Activated naive CD8-positive, alpha-beta T cell treated with anti-CD3 and anti-CD28 coated beads, Interleukin-2, amount 50 U/mL, for 16 hours (primary cell): Measurements from ENCODE around the gene SMIM33.
"Not testable (repeated sequence)": the region's sequence is repeated elsewhere in the genome, so short reads cannot be mapped to it uniquely, and the experiment has no call there.

Experiments
- DNase-seq: peaks from one replicate; pipeline ENCODE4 v3.0.0-alpha.2; 2020; ENCODE audit warnings: low read depth, low spot score

The SMIM33 gene

DNA sequence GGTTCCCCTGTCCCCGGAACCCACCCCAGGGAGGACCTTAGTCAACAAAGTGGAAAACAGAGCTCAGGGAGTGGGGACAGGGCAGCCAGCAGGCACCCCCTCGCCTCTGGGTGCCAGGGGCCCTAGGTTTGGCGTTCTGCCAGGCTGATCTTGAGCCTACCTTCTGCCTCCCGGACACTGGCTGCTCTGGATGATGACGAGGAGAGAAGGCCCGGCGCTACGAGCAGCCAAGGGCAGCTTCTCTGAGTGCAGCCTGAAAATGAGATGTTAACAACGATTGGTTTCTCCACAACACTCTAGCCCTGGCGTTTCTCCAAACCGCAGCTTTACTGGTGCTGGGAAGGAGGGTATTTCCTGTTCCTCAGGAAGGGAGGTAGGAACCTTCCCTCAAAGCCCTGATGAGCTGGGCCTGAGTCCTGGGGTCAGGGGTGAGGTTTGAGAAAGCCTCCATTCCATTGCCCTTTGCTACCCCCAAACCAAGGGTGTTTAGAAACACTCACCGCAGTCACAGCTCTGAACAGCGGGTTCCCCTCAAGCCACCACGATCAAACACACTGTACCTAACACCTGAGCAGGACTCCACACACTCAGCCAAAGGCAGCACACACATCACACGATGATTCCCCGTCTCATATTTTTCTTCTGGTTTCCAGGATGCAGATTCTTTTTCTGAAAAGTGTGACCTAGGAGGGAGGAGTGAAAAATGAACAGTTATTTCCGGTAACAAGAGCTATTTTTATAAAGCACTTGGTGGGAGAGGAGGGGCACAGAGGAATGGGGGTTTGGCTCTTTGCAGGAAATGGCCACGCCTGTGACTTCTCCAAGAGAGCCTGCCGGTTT lies 11.5 kb downstream of the SMIM33 start, which contains the start of gene STING1:
Gene STING1, minus strand, starts transcription at position 709 of the 840 bp plus-strand sequence. CDS start 1,054 bp downstream, outside the sequence.
- no peak for DNase-seq

DNA sequence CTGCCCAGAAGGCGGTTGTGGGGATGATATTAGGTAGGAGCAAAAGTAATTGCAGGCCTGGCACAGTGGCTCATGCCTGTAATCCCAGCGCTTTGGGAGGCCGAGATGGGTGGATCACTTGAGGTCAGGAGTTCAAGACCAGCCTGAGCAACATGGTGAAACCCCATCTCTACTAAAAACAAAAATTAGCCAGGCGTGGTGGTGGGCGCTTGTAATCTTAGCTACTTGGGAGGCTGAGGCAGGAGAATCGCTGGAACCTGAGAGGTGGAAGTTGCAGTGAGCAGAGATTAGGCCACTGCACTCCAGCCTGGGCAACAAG lies 12.0 kb downstream of the SMIM33 start:
- not testable (repeated sequence) for DNase-seq

DNA sequence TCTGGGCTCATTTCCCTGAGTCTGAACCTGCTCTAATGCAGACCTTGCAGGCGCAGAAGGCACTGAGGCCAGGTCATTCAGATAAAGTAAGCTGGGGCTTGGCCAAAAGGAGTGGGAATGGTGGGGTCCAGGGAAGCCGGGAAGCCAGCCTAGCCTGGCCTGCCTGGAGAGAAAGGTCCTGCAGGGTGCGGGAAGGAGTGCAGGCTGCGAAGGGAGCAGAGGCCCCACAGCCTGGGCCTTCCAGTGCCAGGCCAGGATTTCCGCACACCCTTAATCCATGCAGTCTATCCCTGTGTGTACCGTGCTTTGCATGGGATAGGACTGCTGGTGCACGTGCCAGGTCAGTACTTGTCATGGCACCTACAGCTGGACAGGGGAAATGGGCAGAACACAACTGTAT lies 15.4 kb downstream of the SMIM33 start:
- DNase-seq = no peak

DNA sequence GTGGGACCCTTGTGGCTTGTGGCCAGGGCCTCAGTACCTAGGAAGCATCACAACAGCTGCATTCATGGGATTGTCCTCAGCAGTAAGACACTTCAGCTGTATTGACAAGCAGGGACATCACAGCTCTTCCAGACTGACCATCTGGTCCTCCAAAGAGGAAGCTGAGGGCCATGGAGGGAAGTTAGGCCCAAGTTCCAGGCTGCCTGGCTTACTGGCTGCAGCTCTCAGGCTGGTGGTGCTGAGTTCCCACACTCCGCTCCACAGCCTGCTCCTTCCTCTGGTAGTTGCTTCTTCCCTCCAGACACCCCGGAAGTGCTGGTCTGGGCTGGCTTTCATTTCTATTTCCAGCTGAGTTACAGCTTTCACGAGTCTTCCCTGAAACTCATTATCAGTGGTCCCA lies 17.5 kb downstream of the SMIM33 start:
- DNase-seq = no peak

DNA sequence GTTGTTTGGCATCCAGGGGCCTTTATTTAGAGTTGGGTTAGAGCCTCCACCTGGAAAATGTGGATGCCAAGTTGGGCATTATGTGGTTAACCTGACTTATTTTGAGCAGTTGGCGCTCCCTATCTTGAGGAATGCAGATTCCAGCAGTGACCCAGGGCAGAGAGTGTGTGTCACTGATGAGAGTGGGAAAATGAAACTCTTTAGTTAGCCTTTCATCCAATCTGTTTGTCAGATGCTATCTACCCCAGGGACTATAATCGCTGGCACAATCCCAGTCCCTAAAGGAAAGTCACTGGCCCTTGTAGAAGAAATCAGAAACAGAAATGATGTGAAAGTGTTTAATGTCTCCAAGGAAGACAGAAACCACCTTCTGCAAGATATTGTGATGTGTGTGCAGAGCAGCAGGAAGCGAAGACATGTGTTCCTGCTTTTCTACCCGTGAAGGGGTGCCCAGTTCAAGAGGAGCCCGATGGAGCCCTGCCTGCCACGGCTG lies 21.9 kb downstream of the SMIM33 start:
- DNase-seq = no peak

DNA sequence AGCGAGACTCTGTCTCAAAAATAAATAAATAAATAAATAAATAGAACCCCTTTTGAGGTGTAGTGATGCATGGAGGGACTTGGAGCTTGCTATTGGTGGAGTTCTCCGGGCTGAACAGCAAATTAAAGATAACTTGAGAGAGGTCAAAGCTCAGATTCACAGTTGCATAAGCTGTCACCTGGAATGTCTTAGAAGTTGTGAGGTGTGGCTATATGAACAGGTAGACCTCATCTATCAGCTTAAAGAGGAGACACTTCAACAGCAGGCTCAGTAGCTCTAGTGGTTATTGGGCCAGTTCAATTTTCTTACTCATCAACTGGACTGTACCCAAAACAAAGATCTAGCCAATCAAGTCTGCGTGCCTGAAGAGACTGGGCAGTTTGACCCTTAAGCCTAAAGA lies 23.5 kb downstream of the SMIM33 start:
- DNase-seq = no peak

DNA sequence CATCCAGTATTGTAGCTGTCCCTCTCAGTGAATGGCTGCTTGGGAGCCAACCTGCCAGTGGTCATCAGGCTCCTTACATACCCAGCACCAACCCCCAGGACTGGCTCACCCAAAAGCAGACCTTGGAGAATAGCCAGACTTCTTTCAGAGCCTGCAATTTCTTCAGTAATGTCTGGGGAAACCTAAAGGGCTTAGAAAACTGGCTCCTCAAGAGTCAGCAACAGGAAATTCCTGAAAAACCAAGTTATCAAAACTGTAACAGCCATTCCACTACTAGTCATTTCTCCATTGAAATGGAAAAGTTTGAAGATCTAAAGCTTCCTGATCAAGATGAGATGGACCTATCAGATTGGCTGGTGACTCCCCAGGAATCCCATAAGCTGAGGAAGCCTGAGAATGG lies 24.0 kb downstream of the SMIM33 start:
- DNase-seq = no peak

DNA sequence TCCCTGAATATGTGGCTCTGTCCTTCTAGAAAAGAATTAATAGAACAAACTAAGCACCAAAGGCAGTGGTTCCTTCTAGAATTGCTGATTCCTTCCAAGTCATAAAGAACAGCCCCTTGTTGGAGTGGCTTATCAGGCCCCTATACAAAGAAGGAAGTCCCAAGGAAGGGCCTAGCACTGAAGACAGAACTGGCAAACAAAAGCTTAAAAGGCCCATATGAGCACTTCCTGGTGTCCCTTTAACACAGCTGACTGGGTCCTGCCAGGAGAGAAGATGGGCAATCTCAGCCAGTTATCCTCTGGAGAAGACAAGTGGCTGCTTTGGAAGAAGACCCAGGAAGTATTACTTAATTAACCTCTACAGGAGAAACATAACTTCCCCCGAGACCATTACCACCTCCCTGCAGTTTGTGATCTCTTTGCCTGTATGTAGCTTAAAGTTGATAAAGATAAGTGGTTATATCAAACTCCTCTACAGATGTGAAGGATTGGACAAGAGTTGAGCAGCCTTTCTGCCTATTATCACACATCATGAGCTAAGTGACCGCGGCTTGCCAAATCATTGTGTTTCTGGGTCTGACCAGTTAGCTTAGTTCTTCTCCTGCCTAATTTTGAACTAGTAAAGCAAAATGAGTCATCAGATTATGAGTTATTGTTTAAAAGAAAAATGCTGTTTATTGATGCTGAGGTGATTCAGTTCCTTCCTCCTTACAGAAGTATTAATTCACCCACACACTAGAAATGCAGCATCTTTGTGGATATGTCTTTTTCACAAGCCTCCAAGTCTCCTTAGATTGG lies 25.0 kb downstream of the SMIM33 start:
- DNase-seq = no peak

DNA sequence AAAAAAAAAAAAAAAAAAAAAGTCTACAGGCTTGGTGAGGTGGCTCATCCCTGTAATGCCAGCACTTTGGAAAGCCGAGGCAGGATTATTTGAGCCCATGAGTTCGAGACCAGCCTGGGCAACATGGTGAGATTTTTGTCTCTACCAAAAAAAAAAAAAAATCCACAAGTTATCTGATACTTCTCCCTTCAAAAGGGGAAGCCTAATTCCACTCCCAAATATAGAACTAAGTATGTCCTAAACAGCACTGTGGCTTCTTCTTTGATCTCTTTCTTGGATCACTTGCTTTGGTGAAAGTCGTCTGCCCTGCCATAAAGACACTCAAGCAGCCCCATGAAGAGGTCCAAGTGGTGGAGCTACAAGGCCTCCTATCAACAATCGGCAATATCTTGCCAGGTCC lies 30.6 kb downstream of the SMIM33 start:
- no peak for DNase-seq

DNA sequence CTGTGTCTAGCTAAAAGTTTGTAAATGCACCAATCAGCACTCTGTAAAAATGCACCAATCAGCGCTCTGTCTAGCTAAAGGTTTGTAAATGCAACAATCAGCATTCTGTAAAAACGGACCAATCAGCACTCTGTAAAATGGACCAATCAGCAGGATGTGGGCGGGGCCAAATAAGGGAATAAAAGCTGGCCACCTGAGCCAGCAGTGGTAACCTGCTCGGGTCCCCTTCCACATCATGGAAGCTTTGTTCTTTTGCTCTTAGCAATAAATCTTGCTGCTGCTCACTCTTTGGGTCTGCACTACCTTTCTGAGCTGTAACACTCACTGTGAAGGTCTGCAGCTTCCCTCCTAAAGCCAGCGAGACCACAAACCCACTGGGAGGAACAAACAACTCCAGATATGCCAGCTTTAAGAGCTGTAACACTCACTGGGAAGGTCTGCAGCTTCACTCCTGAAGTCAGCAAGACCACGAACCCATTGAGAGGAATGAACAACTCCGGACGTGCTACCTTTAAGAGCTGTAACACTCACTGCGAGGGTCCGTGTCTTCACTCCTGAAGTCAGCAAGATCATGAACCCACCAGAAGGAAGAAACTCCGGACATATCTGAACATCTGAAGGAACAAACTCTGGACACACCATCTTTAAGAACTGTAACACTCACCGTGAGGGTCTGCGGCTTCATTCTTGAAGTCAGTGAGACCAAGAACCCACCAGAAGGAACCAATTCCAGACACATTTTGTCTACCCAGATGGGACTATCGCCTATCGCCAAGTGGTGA lies 32.4 kb downstream of the SMIM33 start:
- DNase-seq = not testable (repeated sequence)

DNA sequence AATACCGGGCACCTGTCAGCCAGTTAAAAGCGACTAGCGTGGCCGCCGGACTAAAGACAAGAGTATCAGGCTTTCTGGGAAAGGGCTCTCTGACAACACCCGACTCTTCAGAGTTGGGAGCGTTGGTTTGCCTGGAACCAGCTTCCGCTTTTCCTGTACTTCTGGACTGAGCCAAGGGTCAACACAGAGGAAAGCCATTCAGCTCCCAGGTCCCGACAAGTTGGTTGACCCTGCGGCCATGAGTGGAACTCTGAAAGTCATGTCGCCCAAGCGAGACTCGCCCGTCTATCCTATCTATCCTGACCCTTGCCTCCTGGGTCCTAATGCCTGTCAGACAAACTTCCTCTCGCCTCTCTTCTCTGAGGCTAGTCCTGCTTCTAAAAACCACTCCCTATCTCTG lies 33.1 kb downstream of the SMIM33 start:
- not testable (repeated sequence) for DNase-seq

DNA sequence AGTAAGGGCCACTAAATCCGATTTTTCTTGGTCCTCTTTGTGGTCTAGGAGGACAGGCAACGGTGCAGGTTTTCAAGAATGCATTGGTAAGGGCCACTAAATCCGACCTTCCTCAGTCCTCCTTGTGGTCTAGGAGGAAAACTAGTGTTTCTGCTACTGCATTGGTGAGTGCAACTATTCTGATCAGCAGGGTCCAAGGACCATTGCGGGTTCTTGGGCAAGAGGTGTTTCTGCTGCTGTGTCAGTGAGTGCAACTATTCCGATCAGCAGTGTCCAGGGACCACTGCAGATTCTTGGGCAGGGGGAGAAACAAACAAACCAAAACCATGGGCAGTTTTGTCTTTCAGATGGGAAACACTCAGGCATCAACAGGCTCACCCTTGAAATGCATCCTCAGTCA lies 33.9 kb downstream of the SMIM33 start:
- not testable (repeated sequence) for DNase-seq

DNA sequence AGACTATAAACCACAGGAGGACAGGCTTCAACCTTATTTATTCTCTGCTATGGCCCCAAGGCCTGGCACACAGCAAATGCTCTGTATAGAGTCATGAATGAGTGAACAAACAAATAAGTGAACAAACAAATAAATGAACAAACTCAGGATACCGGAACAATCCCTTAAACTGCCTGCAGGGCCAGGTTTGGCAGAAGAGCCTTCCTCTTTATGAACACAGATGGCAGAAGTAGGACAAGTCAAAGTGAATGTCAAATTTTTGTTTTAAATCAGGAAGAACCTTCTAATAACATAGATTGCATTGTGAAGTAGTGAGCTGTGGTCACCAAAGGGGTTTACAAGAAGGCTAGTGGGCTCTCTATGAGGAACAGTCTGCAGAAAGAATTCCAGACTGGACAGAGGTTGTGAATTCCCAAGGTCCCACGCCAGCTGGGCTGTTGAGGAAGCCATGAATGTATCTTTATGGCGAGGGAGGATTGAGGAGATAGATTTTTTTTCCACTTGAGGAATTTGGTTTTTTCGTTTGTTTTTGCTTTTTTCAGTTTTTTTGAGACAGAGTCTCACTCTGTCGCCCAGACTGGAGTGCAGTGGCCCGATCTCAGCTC lies 42.1 kb downstream of the SMIM33 start:
- no peak for DNase-seq

DNA sequence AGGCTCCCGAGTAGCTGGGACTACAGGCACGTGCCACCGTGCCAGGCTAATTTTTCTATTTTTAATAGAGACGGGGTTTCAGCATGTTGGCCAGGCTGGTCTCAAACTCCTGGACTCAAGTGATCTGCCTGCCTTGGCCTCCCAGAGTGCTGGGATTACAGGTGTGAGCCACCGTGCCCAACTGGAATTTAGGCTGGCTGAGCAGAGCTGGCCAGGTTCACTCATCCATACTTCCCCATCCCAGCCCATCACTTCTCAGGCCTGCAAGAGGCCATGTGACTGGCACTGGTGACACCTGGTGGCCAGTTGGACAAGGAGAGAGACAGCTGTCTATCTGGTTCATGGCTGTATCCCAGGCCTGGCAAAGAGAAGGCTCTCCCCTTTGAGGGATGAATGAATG lies 42.6 kb downstream of the SMIM33 start:
- DNase-seq = peak; percentile 58

DNA sequence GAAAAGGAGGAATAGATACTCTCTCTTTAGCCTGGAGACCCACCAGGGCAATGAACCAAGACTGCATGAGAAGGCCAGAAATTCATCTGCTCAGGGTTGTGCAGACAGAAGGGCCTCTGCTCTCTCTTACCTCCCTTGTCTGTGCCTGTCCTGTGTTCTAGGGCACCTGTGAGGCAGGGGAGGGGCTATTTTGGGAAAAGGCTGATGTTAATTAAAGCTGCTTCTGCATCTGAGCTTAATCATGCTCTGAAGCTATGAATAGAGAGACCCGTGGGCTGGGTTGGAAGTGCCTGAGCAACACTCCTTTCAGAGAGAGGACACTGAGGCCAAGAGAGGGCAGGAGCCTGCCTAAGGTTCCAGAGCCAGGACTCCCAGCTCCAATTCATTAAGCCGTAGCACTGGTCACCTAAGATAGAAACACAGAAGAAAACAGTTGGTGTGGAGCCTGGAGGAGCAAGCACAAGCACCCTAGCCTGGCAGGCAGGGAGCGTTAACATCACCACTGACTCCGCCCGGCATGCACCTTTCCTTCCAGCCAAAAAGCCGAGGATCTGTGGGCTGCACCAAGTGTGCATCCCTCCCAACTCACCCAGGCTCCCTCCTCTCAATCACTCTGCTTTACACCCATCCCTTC lies 43.2 kb downstream of the SMIM33 start:
- no peak for DNase-seq

DNA sequence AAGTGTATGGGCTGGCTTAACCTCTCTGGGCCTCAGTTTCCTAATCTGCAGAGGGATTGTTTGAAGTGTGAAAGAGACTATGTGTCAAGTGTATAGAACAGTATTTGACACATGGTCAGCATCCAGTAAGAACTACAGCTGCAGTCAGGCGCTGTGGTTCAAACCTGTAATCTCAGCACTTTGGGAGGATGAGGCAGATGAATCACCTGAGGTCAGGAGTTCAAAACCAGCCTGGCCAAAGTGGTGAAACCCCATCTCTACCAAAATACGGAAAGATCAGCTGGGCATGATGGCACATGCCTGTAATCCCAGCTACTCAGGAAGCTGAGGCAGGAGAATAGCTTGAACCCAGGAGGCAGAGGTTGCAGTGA lies 43.7 kb downstream of the SMIM33 start:
- DNase-seq = no peak

DNA sequence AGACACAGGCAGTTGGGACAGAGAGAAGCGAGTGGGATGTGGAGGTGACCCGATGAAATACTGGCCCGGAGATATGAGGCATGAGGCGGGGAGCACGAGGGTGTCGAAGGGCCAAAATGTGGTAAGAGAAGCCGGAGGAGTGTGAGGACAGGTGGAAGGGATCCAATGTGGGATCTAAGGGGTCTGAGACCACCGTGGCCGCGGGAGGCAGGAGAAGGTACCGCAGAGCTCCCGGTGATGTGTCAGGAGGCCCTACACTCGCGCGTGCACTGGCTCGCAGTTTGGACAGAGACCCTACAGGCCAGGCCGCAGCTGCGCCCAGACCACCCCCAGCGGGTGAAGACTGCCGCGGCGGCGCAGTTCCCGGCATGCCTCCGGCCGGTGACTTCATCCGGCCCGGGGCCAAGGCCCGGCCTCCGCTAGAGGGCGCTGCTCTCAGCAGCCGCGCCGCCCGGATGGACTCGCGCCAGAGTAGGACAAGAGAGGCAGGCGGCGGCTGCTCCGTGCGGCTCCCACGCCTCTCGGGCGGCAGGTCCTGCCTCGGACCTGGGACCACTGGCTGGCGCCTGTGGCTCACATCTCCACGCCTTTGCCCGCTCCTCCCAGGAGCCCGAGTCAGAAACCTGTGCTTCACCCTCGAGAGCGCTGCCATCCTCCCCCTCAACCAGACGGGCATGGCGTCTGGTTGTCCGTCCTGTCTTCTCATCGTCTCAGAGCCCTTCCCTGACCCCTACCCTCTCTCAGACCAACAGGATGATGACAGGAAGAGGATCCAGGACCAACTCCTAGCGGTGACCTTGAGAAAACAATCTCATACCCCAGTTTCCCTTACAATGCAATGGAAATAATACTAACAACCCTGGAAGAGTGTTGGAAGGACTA lies 47.1 kb downstream of the SMIM33 start:
- DNase-seq = peak; percentile 79
